Measurements from ENCODE around the gene KDR. TPM values are rescaled to one million over a fixed set of nuclear protein-coding genes. Genes with fewer than 3 reads are reported as not detected.

KDR gene
- total RNA-seq, 6 donors from 2014 or later, result 22.0 to 53.1 (median 35.7) TPM

GRCh38 chr4:55079451-55080173 is 45.8 kb downstream of the KDR start:
- H3K9me3 ChIP-seq, result no peaks in the 10 kb centered on the region
- no peak overlapping the region for H3K4me3 ChIP-seq
- peak in 1 of 2 donors; percentile 20 for DNase-seq
- peak overlapping the region; percentile 73 to 76 (median 76) for H3K27ac ChIP-seq
- 54 to 55% methylated on average over 13 to 14 of the region's 14 CpGs for WGBS, 2 donors
- H3K4me1 ChIP-seq, result peaks cover 4 to 21% (median 9%) of the 10 kb centered on the region in 4 donors
- no peaks in the 10 kb centered on the region for H3K27me3 ChIP-seq
- peak in 1 of 2 donors; percentile 20 for ATAC-seq (ENCODE audit: low FRiP score in 2 of 2)
- TF ChIP-seq POLR2A (IDR thresholded peaks at IDR 0.05) (no peak), POLR2AphosphoS5 (IDR thresholded peaks at IDR 0.05) (peak; percentile 12 to 18)
- peaks cover 0 to 19% (median 0%) of the 10 kb centered on the region in 4 donors for H3K36me3 ChIP-seq

DNA sequence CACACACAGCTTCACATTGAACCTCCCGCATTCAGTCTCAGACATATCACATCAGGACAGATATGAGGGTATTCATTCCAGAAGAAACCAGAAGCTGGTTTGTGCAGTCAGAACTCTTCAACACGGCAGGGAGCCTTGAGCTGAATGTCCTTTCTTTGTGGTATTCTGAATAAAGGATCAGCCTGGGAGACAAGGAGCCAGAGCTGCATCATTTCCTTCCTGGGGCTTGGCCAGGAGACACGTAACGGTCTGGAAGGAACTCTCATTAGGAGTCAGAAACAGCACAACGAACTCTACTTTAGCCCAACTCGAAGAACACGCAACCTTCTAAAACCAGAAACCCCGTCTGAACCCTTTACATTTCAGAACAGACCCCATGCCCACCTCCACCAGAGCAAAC is 46.4 kb downstream of the KDR start:
- Histone ChIP-seq H3K36me3 (peaks cover 0 to 18% (median 0%) of the 10 kb centered on the region in 4 donors), H3K27ac (peak overlapping the region; percentile 73 to 76 (median 76)), H3K9me3 (no peaks in the 10 kb centered on the region), H3K4me3 (no peak overlapping the region), H3K27me3 (no peaks in the 10 kb centered on the region), H3K4me1 (peaks cover 4 to 21% (median 9%) of the 10 kb centered on the region in 4 donors)
- peak in 1 of 2 donors; percentile 23 for DNase-seq
- ATAC-seq (ENCODE audit: low FRiP score in 2 of 2), result peak; percentile 69 to 80
- WGBS, 2 donors, result 68 to 85% methylated on average over 7 to 8 of the region's 8 CpGs
- TF ChIP-seq EP300 (IDR thresholded peaks at IDR 0.05) (peak in 1 of 4 donors; percentile 43), CTCF (IDR thresholded peaks at IDR 0.05) (no peak), POLR2AphosphoS5 (IDR thresholded peaks at IDR 0.05) (peak in 1 of 2 donors; percentile 39)

- DNase-seq (peak in 1 of 2 donors; percentile 1), ATAC-seq (ENCODE audit: low FRiP score in 2 of 2) (no peak)
- no peak overlapping the region for H3K27ac ChIP-seq
- H3K9me3 ChIP-seq, result no peaks in the 10 kb centered on the region
- 83 to 88% methylated on average over 2 of the region's 2 CpGs for WGBS, 2 donors
- no peak for TF ChIP-seq EP300 (IDR thresholded peaks at IDR 0.05)
- no peak for TF ChIP-seq POLR2A (IDR thresholded peaks at IDR 0.05)
- TF ChIP-seq CTCF (IDR thresholded peaks at IDR 0.05), result no peak
- TF ChIP-seq POLR2AphosphoS5 (IDR thresholded peaks at IDR 0.05), result no peak
- peaks cover 0 to 14% (median 0%) of the 10 kb centered on the region in 4 donors for H3K36me3 ChIP-seq
- peaks cover 4 to 21% (median 9%) of the 10 kb centered on the region in 4 donors for H3K4me1 ChIP-seq
- H3K4me3 ChIP-seq, result no peak overlapping the region
- H3K27me3 ChIP-seq, result no peaks in the 10 kb centered on the region
These were observed 47.8 kb downstream of the KDR start for GRCh38 chr4:55077577-55077976.

- H3K27ac ChIP-seq, result no peak overlapping the region
- WGBS, 2 donors, result 56 to 67% methylated on average over 5 of the region's 5 CpGs
- no peaks in the 10 kb centered on the region for H3K27me3 ChIP-seq
- no peaks in the 10 kb centered on the region for H3K9me3 ChIP-seq
- ATAC-seq (ENCODE audit: low FRiP score in 2 of 2), result no peak
- no peak overlapping the region for H3K4me3 ChIP-seq
- peaks cover 4 to 21% (median 9%) of the 10 kb centered on the region in 4 donors for H3K4me1 ChIP-seq
- no peak for DNase-seq
- TF ChIP-seq POLR2AphosphoS5 (IDR thresholded peaks at IDR 0.05), result no peak
- no peak for TF ChIP-seq CTCF (IDR thresholded peaks at IDR 0.05)
- TF ChIP-seq EP300 (IDR thresholded peaks at IDR 0.05), result no peak
- TF ChIP-seq POLR2A (IDR thresholded peaks at IDR 0.05), result no peak
- H3K36me3 ChIP-seq, result peaks cover 0 to 4% (median 0%) of the 10 kb centered on the region in 4 donors
These were observed 49.3 kb downstream of the KDR start for GRCh38 chr4:55075823-55076716.

GRCh38 chr4:55075376-55075775 is 50.0 kb downstream of the KDR start:
- ATAC-seq (ENCODE audit: low FRiP score in 2 of 2) (no peak), DNase-seq (no peak)
- Histone ChIP-seq H3K36me3 (peaks cover 0 to 4% (median 0%) of the 10 kb centered on the region in 4 donors), H3K9me3 (no peaks in the 10 kb centered on the region), H3K27ac (no peak overlapping the region), H3K27me3 (no peaks in the 10 kb centered on the region), H3K4me3 (no peak overlapping the region), H3K4me1 (peaks cover 0 to 15% (median 5%) of the 10 kb centered on the region in 4 donors)
- 72 to 77% methylated on average over 3 of the region's 3 CpGs for WGBS, 2 donors
- TF ChIP-seq POLR2AphosphoS5 (IDR thresholded peaks at IDR 0.05) (no peak), EP300 (IDR thresholded peaks at IDR 0.05) (no peak), CTCF (IDR thresholded peaks at IDR 0.05) (no peak), POLR2A (IDR thresholded peaks at IDR 0.05) (no peak)
